SK-N-SH treated with all-trans-retinoic acid at 6 μM for 48 hours (cell line): ENCODE results near the gene FAM184A.

Source experiments
- ARNTL ChIP-seq: fragments of 450-650 bp; formaldehyde crosslinking; IDR thresholded peaks from 2 replicates; pipeline ENCODE4 v1.5.0; 2020; ENCODE audit warnings: low read depth, mild to moderate bottlenecking, moderate library complexity, borderline replicate concordance
- GLIS3 ChIP-seq: fragments of 250-450 bp; sonication (Bioruptor Pico); IDR thresholded peaks from 2 replicates; pipeline ENCODE4 v1.5.0; 2020; ENCODE audit warnings: mild to moderate bottlenecking, moderate library complexity
- PATZ1 ChIP-seq: fragments of 250-450 bp; sonication (Bioruptor Pico); IDR thresholded peaks from 2 replicates; pipeline ENCODE4 v1.8.0; 2020; ENCODE audit warnings: mild to moderate bottlenecking, moderate library complexity, borderline replicate concordance
- RARB ChIP-seq: fragments of 250-450 bp; sonication (Bioruptor Pico); IDR thresholded peaks from 2 replicates; pipeline ENCODE4 v1.8.0; 2021; ENCODE audit warnings: mild to moderate bottlenecking, moderate library complexity
- SNAI2 ChIP-seq: fragments of 250-450 bp; sonication (Bioruptor Pico); IDR thresholded peaks from 2 replicates; pipeline ENCODE4 v1.5.0; 2020; ENCODE audit warnings: mild to moderate bottlenecking, moderate library complexity
- ZFP3 ChIP-seq: fragments of 250-450 bp; sonication (Bioruptor Pico); IDR thresholded peaks from 2 replicates; pipeline ENCODE4 v1.5.0; 2020; ENCODE audit warnings: mild to moderate bottlenecking, moderate library complexity
- ZFP30 ChIP-seq: fragments of 450-650 bp; formaldehyde crosslinking; IDR thresholded peaks from 2 replicates; pipeline ENCODE4 v1.5.0; 2022; ENCODE audit warnings: mild to moderate bottlenecking, moderate library complexity
- ZNF8 ChIP-seq: fragments of 450-650 bp; formaldehyde crosslinking; IDR thresholded peaks from 2 replicates; pipeline ENCODE4 v1.5.0; 2020; ENCODE audit warnings: mild to moderate bottlenecking, moderate library complexity
- TF ChIP-seq, protein P1 (sequence below): fragments of 250-450 bp; sonication (Bioruptor Pico); IDR thresholded peaks from 2 replicates; pipeline ENCODE4 v1.5.1; 2021; ENCODE audit warnings: mild to moderate bottlenecking, moderate library complexity

DNA sequence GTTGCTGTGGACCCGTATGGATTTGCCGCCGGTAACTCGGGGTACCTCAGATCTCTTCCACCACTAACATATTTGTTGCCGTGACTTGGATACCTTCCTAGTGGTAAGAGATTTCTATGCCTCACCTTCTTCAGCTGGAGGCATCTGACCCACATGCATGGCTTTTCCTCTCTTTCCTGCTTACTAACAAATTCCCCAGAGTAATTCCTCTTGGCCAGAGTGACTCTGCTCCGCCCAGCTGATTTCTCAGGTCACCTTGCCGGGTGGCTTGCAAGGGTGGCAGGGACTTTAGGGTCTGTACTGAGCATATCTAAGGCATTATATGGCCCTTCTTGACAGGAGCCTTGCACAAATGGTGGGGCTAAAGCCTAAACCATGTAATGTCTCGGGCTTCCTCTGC is 38.2 kb downstream of the FAM184A start:
- TF ChIP-seq PATZ1 (CRISPR knock-in tag): no peak
- TF ChIP-seq ZFP30 (CRISPR knock-in tag): no peak
- no peak for TF ChIP-seq ARNTL (CRISPR knock-in tag)
- no peak for TF ChIP-seq SNAI2 (CRISPR knock-in tag)
- no peak for TF ChIP-seq GLIS3 (CRISPR knock-in tag)
- no peak for TF ChIP-seq RARB
- TF ChIP-seq ZFP3 (CRISPR knock-in tag): no peak
- no peak for TF ChIP-seq ZNF8
- TF ChIP-seq, protein P1, sequence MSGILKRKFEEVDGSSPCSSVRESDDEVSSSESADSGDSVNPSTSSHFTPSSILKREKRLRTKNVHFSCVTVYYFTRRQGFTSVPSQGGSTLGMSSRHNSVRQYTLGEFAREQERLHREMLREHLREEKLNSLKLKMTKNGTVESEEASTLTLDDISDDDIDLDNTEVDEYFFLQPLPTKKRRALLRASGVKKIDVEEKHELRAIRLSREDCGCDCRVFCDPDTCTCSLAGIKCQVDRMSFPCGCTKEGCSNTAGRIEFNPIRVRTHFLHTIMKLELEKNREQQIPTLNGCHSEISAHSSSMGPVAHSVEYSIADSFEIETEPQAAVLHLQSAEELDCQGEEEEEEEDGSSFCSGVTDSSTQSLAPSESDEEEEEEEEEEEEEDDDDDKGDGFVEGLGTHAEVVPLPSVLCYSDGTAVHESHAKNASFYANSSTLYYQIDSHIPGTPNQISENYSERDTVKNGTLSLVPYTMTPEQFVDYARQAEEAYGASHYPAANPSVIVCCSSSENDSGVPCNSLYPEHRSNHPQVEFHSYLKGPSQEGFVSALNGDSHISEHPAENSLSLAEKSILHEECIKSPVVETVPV (CRISPR knock-in tag): no peak
